ENCODE data around the gene CGB2.
"Not testable (repeated sequence)": the region's sequence is repeated elsewhere in the genome, so short reads cannot be mapped to it uniquely, and the experiment has no call there.

CGB2 gene

DNA sequence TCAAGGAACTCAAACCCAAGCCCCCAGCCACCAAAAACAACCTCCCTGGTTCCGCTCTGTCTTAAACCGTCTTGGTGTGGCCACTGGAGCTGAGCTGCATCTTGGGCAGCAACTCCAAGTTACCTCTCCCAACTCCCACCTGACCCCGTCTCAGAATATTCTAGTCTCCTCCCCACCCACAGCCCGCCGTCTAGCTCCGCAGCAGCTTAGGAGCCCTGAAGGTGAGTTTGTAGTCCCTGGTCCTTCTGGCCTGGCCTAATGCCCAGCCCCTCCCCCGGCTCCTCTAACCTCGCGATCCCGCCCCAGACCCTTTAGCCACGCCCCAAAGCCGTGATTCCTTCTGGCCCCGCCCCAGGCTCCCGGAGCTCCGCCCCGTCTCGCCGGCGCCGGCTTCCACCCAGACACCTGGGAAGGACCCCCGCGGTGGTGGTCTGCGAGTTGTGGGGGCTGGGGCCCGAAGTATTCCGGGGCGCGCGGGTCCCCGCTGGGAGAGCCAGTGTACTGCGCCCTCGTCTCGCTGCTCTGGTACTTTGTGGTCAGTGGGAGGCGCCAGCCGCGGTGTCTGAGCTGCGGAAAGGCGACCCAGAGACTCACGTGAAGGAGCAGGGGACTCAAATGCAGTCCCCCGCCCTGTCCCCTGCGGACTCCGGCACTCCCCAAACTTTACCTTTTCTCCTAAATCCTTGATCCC lies 12.3 kb upstream of the CGB2 start:
- Histone ChIP-seq H3K27me3 (replicated peaks; ENCODE audit: control insufficient read depth, insufficient read depth, low read length) (no peaks in the 10 kb centered on the region), H3K4me3 (replicated peaks; ENCODE audit: low read depth, low read length) (peak overlapping the region; percentile 46), H3K36me3 (ENCODE audit: control insufficient read depth, insufficient read depth, low read length) (peaks cover 9% of the 10 kb centered on the region)
- peak; percentile 36 for TF ChIP-seq CTCF (IDR thresholded peaks at IDR 0.05; ENCODE audit: insufficient read depth, low read length, poor library complexity, severe bottlenecking)
- peak; percentile 66 for DNase-seq (ENCODE audit: extremely low read depth, insufficient read length)

- H3K4me3 ChIP-seq (replicated peaks; ENCODE audit: low read depth, low read length) = no peak overlapping the region
- DNase-seq (ENCODE audit: extremely low read depth, insufficient read length) = no peak
- H3K36me3 ChIP-seq (ENCODE audit: control insufficient read depth, insufficient read depth, low read length) = peaks cover 7% of the 10 kb centered on the region
- H3K27me3 ChIP-seq (replicated peaks; ENCODE audit: control insufficient read depth, insufficient read depth, low read length) = no peaks in the 10 kb centered on the region
- no peak for TF ChIP-seq CTCF (IDR thresholded peaks at IDR 0.05; ENCODE audit: insufficient read depth, low read length, poor library complexity, severe bottlenecking)
Measured at GRCh38 chr19:49020342-49020741, 11.3 kb upstream of the CGB2 start.

DNA sequence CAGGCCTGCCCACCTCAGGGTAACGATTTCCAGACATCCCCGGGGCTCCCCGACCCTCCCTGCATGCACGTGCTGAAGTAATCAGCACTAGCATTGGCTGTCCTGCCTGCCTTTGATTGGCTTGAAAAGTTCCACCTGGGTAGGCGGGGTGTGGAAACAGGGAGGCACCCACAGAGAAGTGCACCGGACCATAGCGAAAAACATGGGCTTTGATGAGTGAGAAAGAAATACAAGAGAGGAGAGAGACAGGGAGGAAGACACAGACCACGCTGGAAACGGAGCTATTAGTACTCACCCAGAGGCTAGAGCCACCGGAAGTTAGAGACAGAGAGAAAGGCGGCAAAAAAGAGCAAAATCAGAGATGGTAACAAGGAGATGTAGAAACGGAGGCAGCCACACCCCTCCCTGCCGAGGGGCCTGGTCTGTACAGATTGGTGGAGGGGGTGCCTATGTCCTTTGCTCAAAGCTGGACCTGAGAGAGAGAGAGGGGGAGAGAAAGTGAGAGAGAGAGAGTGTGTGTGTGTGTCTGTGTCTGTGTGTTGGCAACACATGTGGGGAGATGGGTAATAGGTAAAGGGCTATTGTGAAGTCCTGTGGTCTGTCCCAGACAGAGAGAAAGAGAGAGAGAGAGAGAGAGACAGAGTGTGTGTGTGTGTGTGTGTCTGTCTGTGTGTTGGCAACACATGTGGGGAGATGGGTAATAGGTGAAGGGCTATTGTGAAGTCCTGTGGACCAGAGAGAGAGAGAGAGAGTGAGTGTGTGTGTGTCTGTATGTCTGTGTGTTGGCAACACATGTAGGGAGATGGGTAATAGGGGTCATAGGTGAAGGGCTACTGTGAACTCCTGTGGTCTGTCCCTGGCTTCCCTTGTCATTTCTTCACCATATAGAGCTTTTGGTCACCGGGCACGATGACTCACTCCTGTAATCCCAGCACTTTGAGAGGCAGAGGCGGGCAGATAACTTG lies 10.5 kb upstream of the CGB2 start:
- no peak for DNase-seq (ENCODE audit: extremely low read depth, insufficient read length)
- no peaks in the 10 kb centered on the region for H3K27me3 ChIP-seq (replicated peaks; ENCODE audit: control insufficient read depth, insufficient read depth, low read length)
- TF ChIP-seq CTCF (IDR thresholded peaks at IDR 0.05; ENCODE audit: insufficient read depth, low read length, poor library complexity, severe bottlenecking) = no peak
- no peak overlapping the region for H3K4me3 ChIP-seq (replicated peaks; ENCODE audit: low read depth, low read length)
- H3K36me3 ChIP-seq (ENCODE audit: control insufficient read depth, insufficient read depth, low read length) = peaks cover under 1% of the 10 kb centered on the region; the same call in 1 of the 2 replicates

GRCh38 chr19:49022116-49022515 lies 9.6 kb upstream of the CGB2 start:
- no peak overlapping the region for H3K4me3 ChIP-seq (replicated peaks; ENCODE audit: low read depth, low read length)
- no peaks in the 10 kb centered on the region for H3K27me3 ChIP-seq (replicated peaks; ENCODE audit: control insufficient read depth, insufficient read depth, low read length)
- no peak for TF ChIP-seq CTCF (IDR thresholded peaks at IDR 0.05; ENCODE audit: insufficient read depth, low read length, poor library complexity, severe bottlenecking)

GRCh38 chr19:49024233-49024632 lies 7.5 kb upstream of the CGB2 start, which contains the start of gene CGB3:
CGB3 (minus strand) TSS chr19:49024333; CDS start chr19:49023971, 362 bp downstream.
- not testable (repeated sequence) for H3K4me3 ChIP-seq (replicated peaks; ENCODE audit: low read depth, low read length); DNase-seq (ENCODE audit: extremely low read depth, insufficient read length); H3K36me3 ChIP-seq (ENCODE audit: control insufficient read depth, insufficient read depth, low read length); H3K27me3 ChIP-seq (replicated peaks; ENCODE audit: control insufficient read depth, insufficient read depth, low read length)

More at GRCh38 chr19:49022116-49022515, 9.6 kb upstream of the CGB2 start:
- H3K36me3 ChIP-seq (ENCODE audit: control insufficient read depth, insufficient read depth, low read length) = no peaks in the 10 kb centered on the region
- no peak for DNase-seq (ENCODE audit: extremely low read depth, insufficient read length)

GRCh38 chr19:49025088-49025487 lies 6.6 kb upstream of the CGB2 start:
- not testable (repeated sequence) for H3K4me3 ChIP-seq (replicated peaks; ENCODE audit: low read depth, low read length); H3K27me3 ChIP-seq (replicated peaks; ENCODE audit: control insufficient read depth, insufficient read depth, low read length); DNase-seq (ENCODE audit: extremely low read depth, insufficient read length); H3K36me3 ChIP-seq (ENCODE audit: control insufficient read depth, insufficient read depth, low read length)

DNA sequence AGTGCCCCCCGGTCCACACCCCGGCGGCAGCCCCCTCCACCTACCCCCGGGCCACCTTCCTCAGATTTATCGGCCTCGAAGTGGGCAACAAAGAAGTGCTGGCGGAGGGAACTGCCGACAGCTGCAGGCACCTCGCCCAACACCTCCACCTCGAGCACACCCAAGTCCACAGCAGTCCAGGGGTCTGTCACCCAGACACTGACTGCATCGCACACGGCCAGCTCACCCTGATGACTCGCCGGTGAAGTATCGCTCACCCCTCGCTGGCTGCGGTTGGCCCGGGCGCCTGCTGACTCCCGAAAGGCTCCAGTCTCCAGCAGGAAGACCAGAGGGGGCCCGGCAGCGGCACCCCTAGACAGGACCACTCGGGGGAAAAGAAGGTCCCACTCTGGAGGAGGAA lies 6.1 kb upstream of the CGB2 start:
- not testable (repeated sequence) for DNase-seq (ENCODE audit: extremely low read depth, insufficient read length); H3K4me3 ChIP-seq (replicated peaks; ENCODE audit: low read depth, low read length); H3K27me3 ChIP-seq (replicated peaks; ENCODE audit: control insufficient read depth, insufficient read depth, low read length); H3K36me3 ChIP-seq (ENCODE audit: control insufficient read depth, insufficient read depth, low read length)

GRCh38 chr19:49028686-49029085 lies 3.0 kb upstream of the CGB2 start:
- H3K27me3 ChIP-seq (replicated peaks; ENCODE audit: control insufficient read depth, insufficient read depth, low read length); DNase-seq (ENCODE audit: extremely low read depth, insufficient read length); H3K4me3 ChIP-seq (replicated peaks; ENCODE audit: low read depth, low read length); H3K36me3 ChIP-seq (ENCODE audit: control insufficient read depth, insufficient read depth, low read length): not testable (repeated sequence)

DNA sequence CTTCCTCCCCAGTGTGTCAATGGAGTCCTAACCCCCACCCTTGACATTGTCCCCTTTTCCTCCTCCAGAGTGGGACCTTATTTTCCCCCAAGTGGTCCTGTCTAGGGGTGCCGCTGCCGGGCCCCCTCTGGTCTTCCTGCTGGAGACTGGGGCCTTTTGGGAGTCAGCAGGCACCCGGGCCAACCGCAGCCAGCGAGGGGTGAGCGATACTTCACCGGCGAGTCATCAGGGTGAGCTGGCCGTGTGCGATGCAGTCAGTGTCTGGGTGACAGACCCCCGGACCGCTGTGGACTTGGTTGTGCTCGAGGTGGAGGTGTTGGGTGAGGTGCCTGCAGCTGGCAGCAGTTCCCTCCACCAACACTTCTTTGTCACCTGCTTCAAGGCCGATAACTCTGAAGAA lies 1.9 kb upstream of the CGB2 start:
- H3K36me3 ChIP-seq (ENCODE audit: control insufficient read depth, insufficient read depth, low read length); DNase-seq (ENCODE audit: extremely low read depth, insufficient read length); H3K27me3 ChIP-seq (replicated peaks; ENCODE audit: control insufficient read depth, insufficient read depth, low read length); H3K4me3 ChIP-seq (replicated peaks; ENCODE audit: low read depth, low read length): not testable (repeated sequence)

DNA sequence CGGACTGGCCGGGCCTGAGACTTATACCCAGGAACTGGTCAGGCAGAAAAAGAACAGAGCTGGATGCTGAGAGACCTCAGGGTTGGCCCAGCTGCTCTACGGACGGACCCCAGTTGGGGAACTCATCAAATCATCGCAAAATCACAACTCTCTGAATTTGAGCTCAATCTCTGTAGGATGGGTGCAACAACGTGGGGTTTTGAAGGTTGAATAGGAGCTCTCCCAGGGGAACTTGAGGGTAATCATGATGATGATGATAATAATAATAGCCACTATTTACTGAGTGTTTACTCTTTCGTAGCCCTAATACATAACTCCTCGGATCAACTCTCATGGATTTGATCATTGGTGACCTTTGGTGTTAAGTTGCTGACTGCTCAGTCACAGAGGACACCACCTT lies 1.4 kb upstream of the CGB2 start:
- H3K4me3 ChIP-seq (replicated peaks; ENCODE audit: low read depth, low read length); H3K27me3 ChIP-seq (replicated peaks; ENCODE audit: control insufficient read depth, insufficient read depth, low read length); H3K36me3 ChIP-seq (ENCODE audit: control insufficient read depth, insufficient read depth, low read length); DNase-seq (ENCODE audit: extremely low read depth, insufficient read length): not testable (repeated sequence)

Measured in GM06990 (cell line).